GM12892 (cell line): ENCODE measurements around the gene UGT8.

Experiments
- POLR2A ChIP-seq: IDR thresholded peaks from 2 replicates; pipeline ENCODE4 v1.6.1; 2011; ENCODE audit warnings: low read depth, low read length, control low read depth
- POLR2AphosphoS5 ChIP-seq: IDR thresholded peaks from 2 replicates; pipeline ENCODE4 v1.6.1; 2011; ENCODE audit warnings: low read depth, low read length, control low read depth

- TF ChIP-seq POLR2A = no peak
- TF ChIP-seq POLR2AphosphoS5 = no peak
Measured at GRCh38 chr4:114659386-114660008, 60.9 kb downstream of the UGT8 start.
